22Rv1 (cell line): ENCODE measurements around the gene HABP2.

Experiments
- ZFX ChIP-seq: fragments of 450-650 bp; IDR thresholded peaks from 2 replicates; pipeline ENCODE4 v1.6.1; 2017; ENCODE audit warnings: antibody characterized with exemption, borderline replicate concordance
- TF ChIP-seq, protein P1 (sequence below): fragments of 450-650 bp; IDR thresholded peaks from 2 replicates; pipeline ENCODE4 v1.5.1; 2017; ENCODE audit warnings: mild to moderate bottlenecking

- TF ChIP-seq, protein P1, sequence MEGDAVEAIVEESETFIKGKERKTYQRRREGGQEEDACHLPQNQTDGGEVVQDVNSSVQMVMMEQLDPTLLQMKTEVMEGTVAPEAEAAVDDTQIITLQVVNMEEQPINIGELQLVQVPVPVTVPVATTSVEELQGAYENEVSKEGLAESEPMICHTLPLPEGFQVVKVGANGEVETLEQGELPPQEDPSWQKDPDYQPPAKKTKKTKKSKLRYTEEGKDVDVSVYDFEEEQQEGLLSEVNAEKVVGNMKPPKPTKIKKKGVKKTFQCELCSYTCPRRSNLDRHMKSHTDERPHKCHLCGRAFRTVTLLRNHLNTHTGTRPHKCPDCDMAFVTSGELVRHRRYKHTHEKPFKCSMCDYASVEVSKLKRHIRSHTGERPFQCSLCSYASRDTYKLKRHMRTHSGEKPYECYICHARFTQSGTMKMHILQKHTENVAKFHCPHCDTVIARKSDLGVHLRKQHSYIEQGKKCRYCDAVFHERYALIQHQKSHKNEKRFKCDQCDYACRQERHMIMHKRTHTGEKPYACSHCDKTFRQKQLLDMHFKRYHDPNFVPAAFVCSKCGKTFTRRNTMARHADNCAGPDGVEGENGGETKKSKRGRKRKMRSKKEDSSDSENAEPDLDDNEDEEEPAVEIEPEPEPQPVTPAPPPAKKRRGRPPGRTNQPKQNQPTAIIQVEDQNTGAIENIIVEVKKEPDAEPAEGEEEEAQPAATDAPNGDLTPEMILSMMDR = no peak
- no peak for TF ChIP-seq ZFX
Observed at GRCh38 chr10:113592380-113592779, 39.5 kb downstream of the HABP2 start.
